ENCODE data around the gene MAG. TPM values are rescaled to one million over a fixed set of nuclear protein-coding genes. Genes with fewer than 3 reads are reported as not detected.

The MAG gene
- total and polyA plus RNA-seq, 9 of the 15 experiments (the other 6 are each of a cell fraction or from before 2014, with no cell fraction given), result 0.11 to 10.0 (median 1.6) TPM

- H3K4me2 ChIP-seq (ENCODE audit: insufficient read depth, low read length), result no peak overlapping the region
- ChIA-PET POLR2A (interaction anchor here (0.7 kb wide), 1 partner anchor 41 kb away, joined by 5 read pairs; no protein-coding TSS in a partner anchor), CTCF (ENCODE audit: low intra/inter-chr PET ratio) (no interaction called here)
- BruUV-seq (replicated peaks), result no TSS peak
- 31% methylated on average over 6 of the region's 7 CpGs for WGBS (ENCODE audit: insufficient coverage, low coverage, missing lambda C conversion rate)
- no peaks in the 10 kb centered on the region for H4K20me1 ChIP-seq (replicated peaks; ENCODE audit: control insufficient read depth, insufficient read depth, low read length)
- no peak for TF ChIP-seq ZNF224 (CRISPR knock-in tag; IDR thresholded peaks at IDR 0.05)
- no peak for TF ChIP-seq SIN3B (IDR thresholded peaks at IDR 0.05; ENCODE audit: low read depth)
- TF ChIP-seq BCOR (IDR thresholded peaks at IDR 0.05), result no peak
- no peak for TF ChIP-seq RHOXF2B (CRISPR knock-in tag; conservative IDR thresholded peaks at IDR 0.05)
- TF ChIP-seq ZNF134 (CRISPR knock-in tag; conservative IDR thresholded peaks at IDR 0.05), result no peak
- TF ChIP-seq SUPT5H (IDR thresholded peaks at IDR 0.05), result no peak
- TF ChIP-seq CLOCK (CRISPR knock-in tag; IDR thresholded peaks at IDR 0.05; ENCODE audit: borderline replicate concordance), result no peak
- no peak for TF ChIP-seq SRSF7 (optimal IDR thresholded peaks at IDR 0.05; ENCODE audit: low read depth, low read length)
- TF ChIP-seq FOXP1 (CRISPR knock-in tag; IDR thresholded peaks at IDR 0.05), result no peak
- TF ChIP-seq L3MBTL2 (IDR thresholded peaks at IDR 0.05), result no peak
- no peak for TF ChIP-seq POLR2G (IDR thresholded peaks at IDR 0.05; ENCODE audit: low read depth, low read length)
- no peak for TF ChIP-seq LCOR (CRISPR knock-in tag; IDR thresholded peaks at IDR 0.05)
- TF ChIP-seq NFIC (IDR thresholded peaks at IDR 0.05), result no peak
- TF ChIP-seq USF1 (CRISPR knock-in tag; IDR thresholded peaks at IDR 0.05), result no peak
- TF ChIP-seq ZNF696 (CRISPR knock-in tag; conservative IDR thresholded peaks at IDR 0.05), result no peak
- TF ChIP-seq ZNF644 (tag; IDR thresholded peaks at IDR 0.05; ENCODE audit: low read depth), result no peak
- no peak for TF ChIP-seq WHSC1 (IDR thresholded peaks at IDR 0.05; ENCODE audit: low read length)
- no peak for TF ChIP-seq EP400 (IDR thresholded peaks at IDR 0.05)
- FAIRE-seq (no peak), DNase-seq (ENCODE audit: extremely low read depth in 1 of 4, low spot score in 3 of 4) (peak in 1 of 4 experiments; percentile 8), ATAC-seq (no peak)
- no peak overlapping the region for H2AFZ ChIP-seq (ENCODE audit: low read depth, low read length)
- no peaks in the 10 kb centered on the region for H3K9me3 ChIP-seq (replicated peaks; ENCODE audit: control insufficient read depth, insufficient read depth, low read depth, low read length)
- H3K27me3 ChIP-seq (ENCODE audit: control insufficient read depth in 2 of 2, insufficient read depth in 2 of 2, low read length in 2 of 2), result 0 out of 5 replicates have a peak, but pooled peaks cover 0 to 3% of the 10 kb centered on the region in 2 experiments
- no peaks in the 10 kb centered on the region for H3K9me1 ChIP-seq (ENCODE audit: control insufficient read depth, insufficient read depth, low read length)
- no peak overlapping the region for H3K9ac ChIP-seq (ENCODE audit: insufficient read depth in 1 of 2, low read depth in 2 of 2, low read length in 2 of 2)
- H3K36me3 ChIP-seq (ENCODE audit: control insufficient read depth, insufficient read depth, low read length), result no peaks in the 10 kb centered on the region
- no peaks in the 10 kb centered on the region for H3K79me2 ChIP-seq (ENCODE audit: control insufficient read depth, insufficient read depth, low read length)
- H3K4me1 ChIP-seq (replicated peaks in 1 of 2; ENCODE audit: control insufficient read depth in 2 of 2, insufficient read depth in 2 of 2, low read length in 2 of 2), result peaks cover 7 to 39% of the 10 kb centered on the region in 2 experiments; a peak in 3 of 5 replicates
- in situ Hi-C loops (cut with MboI) (no loop called here), intact Hi-C loops (cut with micrococcal nuclease) (no loop called here)
- no peak overlapping the region for H3K27ac ChIP-seq (ENCODE audit: extremely low read depth, low read depth, low read length)
- no peak overlapping the region for H3K4me3 ChIP-seq
Measured at GRCh38 chr19:35347930-35348298, 56.0 kb downstream of the MAG start.

Measured in K562 (cell line).